HG03439 (cell line): Measurements from ENCODE around the gene CES1.
"Not testable (repeated sequence)": the region's sequence is repeated elsewhere in the genome, so short reads cannot be mapped to it uniquely, and the experiment has no call there.

Source experiments
- ATAC-seq: cut with Tn5 transposase; IDR thresholded peaks from one replicate; pipeline ENCODE4 v1.9.1; 2021; ENCODE audit warnings: mild to moderate bottlenecking, moderate library complexity; ENCODE audit not compliant: unreplicated experiment

Gene CES1

GRCh38 chr16:55792934-55793374, 39.9 kb downstream of the CES1 start:
- not testable (repeated sequence) for ATAC-seq

GRCh38 chr16:55791512-55791911, 41.4 kb downstream of the CES1 start:
- not testable (repeated sequence) for ATAC-seq

- not testable (repeated sequence) for ATAC-seq
Observed at GRCh38 chr16:55790240-55790639, 42.7 kb downstream of the CES1 start.

- not testable (repeated sequence) for ATAC-seq
Observed at GRCh38 chr16:55782793-55783091, 50.2 kb downstream of the CES1 start.

DNA sequence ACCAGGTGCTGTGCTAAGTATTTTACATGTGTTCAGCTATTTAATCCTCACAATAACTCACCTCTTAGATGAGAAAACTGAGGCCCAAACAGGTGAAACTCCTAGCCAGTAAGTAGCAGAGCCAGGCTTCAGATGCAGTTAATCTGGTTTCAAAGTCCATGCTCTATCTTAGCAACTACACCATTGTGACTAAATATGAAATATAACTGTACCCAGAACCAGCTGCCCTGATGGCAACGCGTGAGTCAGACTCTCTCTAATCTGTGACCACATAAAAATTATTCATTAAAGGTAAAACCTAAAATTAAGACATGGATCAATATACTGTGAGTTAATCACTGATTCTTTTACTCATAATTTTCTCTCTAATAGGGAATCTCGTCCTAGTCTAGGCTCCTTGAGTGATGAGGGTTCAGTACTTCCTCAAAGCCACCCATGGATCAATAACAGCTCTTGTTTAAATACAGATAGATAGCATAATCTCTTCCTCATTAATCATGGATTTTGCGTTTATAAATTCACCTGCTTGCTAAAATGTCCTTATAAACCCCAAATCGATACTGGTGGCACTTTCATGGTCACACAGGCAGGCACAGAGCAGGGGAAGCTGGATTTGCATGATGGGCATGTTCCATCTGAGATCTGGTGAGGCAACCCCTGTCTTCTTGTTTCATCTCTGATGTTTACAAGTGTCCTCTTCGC, 50.7 kb downstream of the CES1 start:
- ATAC-seq: not testable (repeated sequence)

DNA sequence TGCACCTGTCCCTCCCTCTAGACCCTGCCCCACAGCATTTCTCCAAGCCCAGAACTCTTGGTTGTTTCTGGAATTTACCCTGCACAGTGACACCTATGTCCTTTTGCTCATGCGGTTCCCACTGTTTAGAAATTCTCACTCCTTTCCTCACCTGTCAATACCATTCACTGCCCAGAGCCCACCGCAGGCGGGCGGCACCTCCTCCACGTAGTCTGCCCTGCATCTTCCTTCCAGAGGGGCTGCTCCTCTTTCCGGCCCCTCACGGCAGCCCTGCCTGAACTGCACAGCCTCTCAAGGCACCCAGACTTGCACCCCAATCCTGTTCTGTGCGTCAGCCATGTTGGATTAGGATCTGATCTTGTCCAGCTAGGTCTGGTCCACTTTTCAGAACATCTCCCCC, 51.4 kb downstream of the CES1 start:
- not testable (repeated sequence) for ATAC-seq

GRCh38 chr16:55780095-55780407, 52.8 kb downstream of the CES1 start:
- not testable (repeated sequence) for ATAC-seq

- ATAC-seq: no peak
Observed at GRCh38 chr16:55779402-55780094, 53.3 kb downstream of the CES1 start.

- no peak for ATAC-seq
Observed at GRCh38 chr16:55778757-55779156, 54.1 kb downstream of the CES1 start.

GRCh38 chr16:55775857-55776256, 57.0 kb downstream of the CES1 start:
- ATAC-seq: no peak

DNA sequence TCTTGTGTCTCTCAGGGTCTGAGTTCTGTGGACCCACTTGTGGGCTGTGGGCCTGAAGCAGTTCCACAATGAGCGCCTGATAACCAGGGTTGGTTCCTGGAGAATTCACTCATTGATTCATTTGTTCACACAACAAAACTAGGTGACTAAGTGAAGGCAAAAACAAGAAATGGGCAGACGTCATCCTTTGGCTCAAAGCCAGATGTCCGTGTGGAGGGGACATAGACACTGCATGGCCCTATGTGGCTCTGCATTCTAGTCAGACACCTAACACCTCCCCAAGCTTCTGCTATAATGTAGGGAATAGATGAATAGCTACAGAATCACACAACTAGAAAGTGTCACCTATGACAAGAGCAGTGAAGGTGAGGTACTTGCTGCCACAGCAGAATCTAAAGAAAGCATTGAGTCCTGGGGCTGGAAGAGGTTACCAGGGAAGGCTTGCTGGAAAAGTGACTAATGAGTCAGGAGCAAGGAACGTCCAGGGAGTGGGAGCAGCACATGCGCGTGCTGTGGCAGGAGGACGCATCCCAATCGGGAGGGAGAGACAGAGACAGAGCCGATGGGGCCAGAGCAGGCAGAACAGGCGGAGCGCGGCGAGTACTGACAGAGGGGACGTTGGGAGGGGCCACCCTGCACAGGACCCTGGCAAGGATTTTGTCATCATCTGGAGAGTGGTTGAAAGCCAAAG, 58.9 kb downstream of the CES1 start:
- no peak for ATAC-seq

- ATAC-seq: no peak
Observed at GRCh38 chr16:55765161-55765560, 67.7 kb downstream of the CES1 start.

DNA sequence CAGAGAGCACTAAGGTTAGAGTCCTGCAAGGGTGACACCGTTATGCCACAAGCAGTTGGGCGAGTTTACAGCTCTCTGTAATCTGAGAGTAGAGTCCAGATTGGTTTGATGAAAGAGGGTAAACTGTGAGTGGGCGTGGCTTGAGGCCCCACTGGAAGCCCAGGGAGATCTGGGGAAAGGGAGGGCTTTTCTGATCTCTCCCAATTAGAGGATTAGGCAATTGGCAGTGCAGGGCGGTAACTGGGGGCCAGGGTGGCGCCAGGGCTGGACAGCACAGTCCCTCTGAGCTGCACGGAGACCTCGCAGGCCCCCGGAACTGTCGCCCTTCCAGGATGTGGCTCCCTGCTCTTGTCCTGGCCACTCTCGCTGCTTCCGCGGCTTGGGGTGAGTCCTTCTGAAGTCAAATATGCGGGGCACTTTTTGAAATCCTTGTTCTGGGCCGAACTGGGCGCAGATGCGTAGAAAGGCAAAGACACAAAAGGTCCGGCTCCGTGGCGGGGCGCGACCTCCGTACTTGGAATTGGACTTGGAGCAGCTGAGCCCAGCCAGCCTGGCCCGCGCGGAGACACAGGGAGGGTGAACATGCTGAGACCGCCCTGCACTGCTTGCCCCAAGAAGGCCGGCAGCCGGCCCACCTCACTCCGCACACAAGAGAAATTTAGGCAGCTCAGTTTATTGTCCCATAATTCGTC, 72.4 kb downstream of the CES1 start:
- no peak for ATAC-seq

GRCh38 chr16:55759965-55760309, 73.0 kb downstream of the CES1 start:
- ATAC-seq: not testable (repeated sequence)

DNA sequence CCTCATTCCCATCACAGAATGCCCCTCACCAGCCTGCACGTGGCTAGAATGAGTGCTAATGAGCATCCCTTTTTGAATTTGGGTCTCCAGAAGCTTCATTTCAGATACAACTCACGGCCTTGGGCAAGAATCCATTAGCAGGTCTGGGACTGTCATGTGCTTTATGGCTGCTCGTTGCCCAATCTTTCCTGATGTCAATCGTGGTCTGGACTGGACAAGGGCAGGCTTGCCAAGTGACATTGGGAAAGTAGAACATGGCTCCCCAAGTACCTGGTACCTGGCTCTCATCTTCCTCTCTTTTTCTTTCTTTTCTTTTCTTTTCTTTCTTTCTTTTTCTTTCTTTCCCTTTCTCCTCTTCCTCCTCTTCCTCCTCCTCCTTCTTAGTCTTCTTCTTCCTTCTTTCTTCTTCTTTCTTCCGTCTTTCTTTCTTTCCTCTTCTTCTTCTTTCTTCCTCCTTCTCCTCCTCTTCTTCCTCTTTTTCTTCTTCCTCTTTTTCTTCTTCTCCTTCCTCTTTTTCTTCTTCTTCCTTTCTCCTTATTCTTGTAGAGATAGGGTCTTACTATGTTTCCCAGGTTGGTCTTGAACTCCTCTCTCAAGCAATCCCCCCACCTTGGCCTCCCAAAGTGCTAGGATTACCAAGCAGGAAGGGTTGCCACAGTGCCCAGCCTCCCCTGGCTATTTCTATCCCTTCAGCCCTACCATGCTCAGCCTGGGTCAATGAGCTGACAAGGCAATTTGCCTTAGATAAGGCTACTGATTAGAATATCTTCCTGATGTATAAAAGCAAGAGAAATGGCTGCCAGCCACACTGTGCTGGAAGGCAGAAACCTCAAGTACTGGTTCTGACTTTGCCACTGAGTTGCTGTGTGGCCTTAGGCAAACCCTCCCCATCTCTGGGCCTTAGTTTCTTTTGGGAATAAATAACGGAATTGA, 75.0 kb downstream of the CES1 start:
- not testable (repeated sequence) for ATAC-seq

- ATAC-seq: no peak
Observed at GRCh38 chr16:55756963-55757362, 75.9 kb downstream of the CES1 start.

- ATAC-seq: no peak
Observed at GRCh38 chr16:55754056-55754455, 78.8 kb downstream of the CES1 start.

DNA sequence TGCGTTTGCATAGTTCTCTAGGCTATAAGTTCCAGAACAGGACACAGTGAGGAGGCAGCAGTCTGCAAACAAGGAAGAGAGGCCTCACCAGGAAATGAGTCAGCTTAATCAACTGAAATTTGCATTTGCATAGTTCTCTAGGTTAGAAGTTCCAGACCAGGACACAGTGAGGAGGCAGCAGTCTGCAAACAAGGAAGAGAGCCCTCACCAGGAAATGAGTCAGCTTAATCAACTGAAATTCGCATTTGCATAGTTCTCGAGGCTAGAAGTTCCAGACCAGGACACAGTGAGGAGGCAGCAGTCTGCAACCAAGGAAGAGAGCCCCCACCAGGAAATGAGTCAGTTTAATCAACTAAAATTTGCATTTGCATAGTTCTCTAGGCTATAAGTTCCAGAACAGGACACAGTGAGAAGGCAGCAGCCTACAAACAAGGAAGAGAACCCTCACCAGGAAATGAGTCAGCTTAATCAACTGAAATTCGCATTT, 79.7 kb downstream of the CES1 start:
- ATAC-seq: not testable (repeated sequence)
